Kidney tubule cell (primary cell): ENCODE data around the gene OR9A4.

ENCODE experiments used
- DNase-seq: peaks from one replicate; pipeline ENCODE4 v3.0.0-alpha.2; 2018; ENCODE audit warnings: low spot score

OR9A4 gene

GRCh38 chr7:141949021-141949420 is 32.8 kb downstream of the OR9A4 start:
- no peak for DNase-seq

- DNase-seq = no peak
Measured at GRCh38 chr7:141949451-141949850, 33.3 kb downstream of the OR9A4 start.

- no peak for DNase-seq
Measured at GRCh38 chr7:141949911-141950310, 33.7 kb downstream of the OR9A4 start.

GRCh38 chr7:141950806-141951205 is 34.6 kb downstream of the OR9A4 start:
- no peak for DNase-seq

- DNase-seq = no peak
Measured at GRCh38 chr7:141952461-141952860, 36.3 kb downstream of the OR9A4 start.

- DNase-seq = no peak
Measured at GRCh38 chr7:141954334-141954733, 38.1 kb downstream of the OR9A4 start.

GRCh38 chr7:141956084-141956483 is 39.9 kb downstream of the OR9A4 start:
- no peak for DNase-seq

GRCh38 chr7:141960687-141961422 is 44.7 kb downstream of the OR9A4 start:
- DNase-seq = no peak
